Prostate gland (tissue), 2 donors: ENCODE measurements around the gene LMX1B. TPM values are rescaled to one million over a fixed set of nuclear protein-coding genes. Genes with fewer than 3 reads are reported as not detected.

Source experiments
- DNase-seq: peaks from one replicate; pipeline ENCODE4 v3.0.0-alpha.2; 2019; ENCODE audit warnings: low spot score
- H3K27ac ChIP-seq, 2 donors: fragments of 200-600 bp; sonication (generic); 2 replicates each; pipeline ENCODE4 v1.5.1; 2017 to 2019
- H3K27me3 ChIP-seq: fragments of 200-600 bp; sonication (generic); replicated peaks from 2 replicates; pipeline ENCODE4 v1.5.1; 2019; ENCODE audit not compliant: insufficient read depth
- H3K36me3 ChIP-seq, 2 donors: fragments of 200-600 bp; sonication (generic); 1 replicate in 1 of 2; 2 replicates in 1 of 2; pipeline versions ENCODE4 v1.5.1 to v1.8.1; 2017 to 2019
- H3K4me1 ChIP-seq: fragments of 200-600 bp; sonication (generic); replicated peaks from 2 replicates; pipeline ENCODE4 v1.5.1; 2019
- H3K4me3 ChIP-seq, 2 donors: fragments of 200-600 bp; sonication (generic); 2 replicates each; pipeline ENCODE4 v1.5.1; 2017 to 2019
- H3K9me3 ChIP-seq: fragments of 200-600 bp; sonication (generic); 2 replicates; pipeline ENCODE4 v1.5.1; 2017
- CTCF ChIP-seq, 4 experiments: fragments of 200-600 bp in 2 of 4; fragments of 450-650 bp in 2 of 4; sonication (generic) in 2 of 4; IDR thresholded peaks; 1 replicate in 3 of 4; 2 replicates in 1 of 4; pipeline ENCODE4 v1.5.1; 2016 to 2019; ENCODE audit warnings: antibody characterized with exemption in 4 of 4, mild to moderate bottlenecking in 2 of 4, moderate library complexity in 2 of 4
- POLR2A ChIP-seq: fragments of 450-650 bp; IDR thresholded peaks from one replicate; pipeline ENCODE4 v1.6.1; 2016; ENCODE audit warnings: antibody characterized with exemption, mild to moderate bottlenecking
- POLR2AphosphoS5 ChIP-seq: sonication (generic); formaldehyde crosslinking; IDR thresholded peaks from one replicate; pipeline ENCODE4 v1.6.1; 2017; ENCODE audit warnings: antibody characterized with exemption
- WGBS: methylation state at CpG from one replicate; pipeline ENCODE4 v1.1.5; 2018; 5-methylcytosine and 5-hydroxymethylcytosine counted together
- intact Hi-C: fragments of 100-400 bp; cut with DNase I; formaldehyde crosslinking; loops from one replicate; pipeline ENCODE4 v1.14.2; 2022
- total RNA-seq, 2 donors: library from RNA; depleted of rRNA; stranded (reverse); fragments of >200 nt; gene quantifications; one replicate each; pipeline ENCODE4 v1.1.0, GENCODE V29; 2016

Gene LMX1B
- total RNA-seq, 2 donors from 2014 or later = 0.18 to 2.1 TPM

- no peak overlapping the region for H3K27ac ChIP-seq
- no peaks in the 10 kb centered on the region for H3K36me3 ChIP-seq
- H3K27me3 ChIP-seq = peaks cover 52% of the 10 kb centered on the region
- 27% methylated on average over 30 of the region's 50 CpGs for WGBS
- intact Hi-C loops = loop anchor here (10.0 kb wide), 2 partner anchors 114 to 166 kb away; no protein-coding TSS in a partner anchor
- DNase-seq = no peak
- TF ChIP-seq POLR2A (no peak), CTCF (IDR thresholded peaks at IDR 0.05) (no peak)
- H3K9me3 ChIP-seq = no peaks in the 10 kb centered on the region
- no peak overlapping the region for H3K4me3 ChIP-seq
- no peaks in the 10 kb centered on the region for H3K4me1 ChIP-seq
Measured at GRCh38 chr9:126618585-126619360, 5.0 kb downstream of the LMX1B start.

GRCh38 chr9:126619361-126620135 lies 5.8 kb downstream of the LMX1B start:
- intact Hi-C loops = loop anchor here (10.0 kb wide), 2 partner anchors 115 to 165 kb away; no protein-coding TSS in a partner anchor
- TF ChIP-seq POLR2AphosphoS5 (no peak), POLR2A (no peak), CTCF (IDR thresholded peaks at IDR 0.05) (no peak)
- Histone ChIP-seq H3K9me3 (no peaks in the 10 kb centered on the region), H3K4me1 (no peaks in the 10 kb centered on the region), H3K27ac (no peak overlapping the region), H3K36me3 (no peaks in the 10 kb centered on the region), H3K4me3 (no peak overlapping the region), H3K27me3 (peaks cover 58% of the 10 kb centered on the region)
- WGBS = 68% methylated on average over 7 of the region's 10 CpGs
- DNase-seq = no peak

GRCh38 chr9:126620478-126620877 lies 6.8 kb downstream of the LMX1B start:
- H3K36me3 ChIP-seq = no peaks in the 10 kb centered on the region
- H3K4me1 ChIP-seq = no peaks in the 10 kb centered on the region
- no peaks in the 10 kb centered on the region for H3K9me3 ChIP-seq
- TF ChIP-seq CTCF (IDR thresholded peaks at IDR 0.05) (no peak), POLR2A (no peak), POLR2AphosphoS5 (no peak)
- 58% methylated on average over 7 of the region's 7 CpGs for WGBS
- no peak overlapping the region for H3K4me3 ChIP-seq
- no peak overlapping the region for H3K27ac ChIP-seq
- peaks cover 65% of the 10 kb centered on the region for H3K27me3 ChIP-seq
- no peak for DNase-seq
- intact Hi-C loops = no loop called here

GRCh38 chr9:126621061-126621918 lies 7.6 kb downstream of the LMX1B start:
- Histone ChIP-seq H3K4me3 (no peak overlapping the region), H3K9me3 (no peaks in the 10 kb centered on the region), H3K36me3 (no peaks in the 10 kb centered on the region), H3K4me1 (no peaks in the 10 kb centered on the region), H3K27ac (no peak overlapping the region), H3K27me3 (peaks cover 67% of the 10 kb centered on the region)
- 55% methylated on average over 15 of the region's 15 CpGs for WGBS
- TF ChIP-seq CTCF (IDR thresholded peaks at IDR 0.05) = no peak
- DNase-seq = no peak
- intact Hi-C loops = no loop called here
